Astrocyte of the spinal cord (primary cell): ENCODE data around the gene WDR72.
"Not testable (repeated sequence)": the region's sequence is repeated elsewhere in the genome, so short reads cannot be mapped to it uniquely, and the experiment has no call there.

Experiments used
- DNase-seq: peaks from one replicate; pipeline ENCODE4 v3.0.0; 2011; ENCODE audit warnings: low read depth, low spot score
- H3K4me3 ChIP-seq: 2 replicates; pipeline ENCODE4 v1.5.1; 2011; ENCODE audit warnings: low read depth, mild to moderate bottlenecking, low read length, moderate library complexity
- CTCF ChIP-seq: IDR thresholded peaks from 2 replicates; pipeline ENCODE4 v1.5.1; 2012; ENCODE audit warnings: low read depth, mild to moderate bottlenecking, low read length, inconsistent platforms
- in situ Hi-C: cut with HindIII; loops from 2 replicates; pipeline ENCODE4 v1.10.0; 2017; ENCODE audit warnings: low sequenced_read_pairs

Gene WDR72

GRCh38 chr15:53558384-53558783 lies 201.1 kb downstream of the WDR72 start:
- TF ChIP-seq CTCF = no peak
- no peak for DNase-seq
- H3K4me3 ChIP-seq = no peak overlapping the region
- in situ Hi-C loops = no loop called here

- H3K4me3 ChIP-seq = no peak overlapping the region
- in situ Hi-C loops = no loop called here
- no peak for DNase-seq
- TF ChIP-seq CTCF = no peak
Measured at GRCh38 chr15:53555226-53555625, 204.2 kb downstream of the WDR72 start.

DNA sequence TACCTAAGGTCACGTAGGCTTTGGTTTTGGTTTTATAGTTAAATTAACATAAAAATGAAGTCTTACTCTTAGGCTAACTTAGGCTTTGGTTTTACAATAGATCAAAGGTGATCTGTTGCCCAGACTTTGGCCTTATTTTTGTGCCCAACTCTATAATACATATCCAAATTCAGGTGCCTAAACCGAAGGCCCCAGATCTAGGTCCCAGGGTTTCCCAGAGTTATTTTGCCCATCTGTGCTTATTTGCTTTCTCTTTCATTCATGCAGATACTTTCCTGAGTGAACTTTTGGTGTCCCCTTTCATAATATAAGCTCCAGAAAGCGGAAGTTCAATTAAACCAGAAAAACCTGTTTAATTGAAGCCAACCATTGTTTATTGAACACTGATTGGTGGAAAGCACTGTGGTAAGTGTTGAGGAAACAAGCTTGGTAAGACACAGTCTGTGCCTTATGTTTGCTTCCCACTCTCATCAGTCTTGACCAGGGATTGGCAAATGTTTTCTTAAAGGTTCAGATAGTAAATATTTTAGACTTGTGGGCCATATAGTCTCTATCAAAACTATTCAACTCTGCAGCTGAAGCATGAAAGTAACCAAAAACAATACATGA lies 209.7 kb downstream of the WDR72 start:
- in situ Hi-C loops = no loop called here
- TF ChIP-seq CTCF = no peak
- H3K4me3 ChIP-seq = no peak overlapping the region
- DNase-seq = no peak

- no peak for TF ChIP-seq CTCF
- DNase-seq = no peak
- H3K4me3 ChIP-seq = no peak overlapping the region
- in situ Hi-C loops = no loop called here
Measured at GRCh38 chr15:53548236-53548635, 211.2 kb downstream of the WDR72 start.

DNA sequence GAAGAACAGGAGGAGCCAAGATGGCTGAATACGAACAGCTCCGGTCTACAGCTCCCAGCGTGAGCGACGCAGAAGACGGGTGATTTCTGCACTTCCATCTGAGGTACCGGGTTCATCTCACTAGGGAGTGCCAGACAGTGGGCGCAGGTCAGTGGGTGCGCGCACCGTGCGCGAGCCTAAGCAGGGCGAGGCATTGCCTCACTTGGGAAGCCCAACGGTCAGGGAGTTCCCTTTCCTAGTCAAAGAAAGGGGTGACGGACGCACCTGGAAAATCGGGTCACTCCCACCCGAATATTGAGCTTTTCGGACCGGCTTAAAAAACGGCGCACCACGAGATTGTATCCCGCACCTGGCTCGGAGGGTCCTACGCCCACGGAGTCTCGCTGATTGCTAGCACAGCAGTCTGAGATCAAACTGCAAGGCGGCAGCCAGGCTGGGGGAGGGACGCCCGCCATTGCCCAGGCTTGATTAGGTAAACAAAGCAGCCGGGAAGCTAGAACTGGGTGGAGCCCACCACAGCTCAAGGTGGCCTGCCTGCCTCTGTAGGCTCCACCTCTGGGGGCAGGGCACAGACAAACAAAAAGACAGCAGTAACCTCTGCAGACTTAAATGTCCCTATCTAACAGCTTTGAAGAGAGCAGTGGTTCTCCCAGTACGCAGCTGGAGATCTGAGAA lies 218.7 kb downstream of the WDR72 start:
- DNase-seq, H3K4me3 ChIP-seq, in situ Hi-C loops: not testable (repeated sequence)

DNA sequence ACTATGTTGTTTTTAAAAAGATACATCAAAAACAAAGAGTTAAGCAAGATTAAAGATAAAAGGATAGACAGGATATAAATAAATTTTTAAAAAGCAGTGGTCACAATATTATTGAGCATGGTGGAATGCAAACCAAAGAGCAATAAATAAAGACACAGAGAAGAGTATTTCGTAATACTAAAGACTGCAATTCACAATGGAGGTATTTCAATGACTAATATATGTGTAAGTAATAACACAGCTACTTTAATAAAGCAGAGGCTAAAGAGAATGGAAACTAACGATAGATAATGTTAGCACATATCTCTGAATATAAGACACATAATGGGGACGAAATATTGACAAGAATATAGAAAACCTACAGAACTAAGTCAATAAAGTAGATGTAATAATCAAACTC lies 219.6 kb downstream of the WDR72 start:
- no peak overlapping the region for H3K4me3 ChIP-seq
- DNase-seq = no peak
- in situ Hi-C loops = no loop called here
- no peak for TF ChIP-seq CTCF

DNA sequence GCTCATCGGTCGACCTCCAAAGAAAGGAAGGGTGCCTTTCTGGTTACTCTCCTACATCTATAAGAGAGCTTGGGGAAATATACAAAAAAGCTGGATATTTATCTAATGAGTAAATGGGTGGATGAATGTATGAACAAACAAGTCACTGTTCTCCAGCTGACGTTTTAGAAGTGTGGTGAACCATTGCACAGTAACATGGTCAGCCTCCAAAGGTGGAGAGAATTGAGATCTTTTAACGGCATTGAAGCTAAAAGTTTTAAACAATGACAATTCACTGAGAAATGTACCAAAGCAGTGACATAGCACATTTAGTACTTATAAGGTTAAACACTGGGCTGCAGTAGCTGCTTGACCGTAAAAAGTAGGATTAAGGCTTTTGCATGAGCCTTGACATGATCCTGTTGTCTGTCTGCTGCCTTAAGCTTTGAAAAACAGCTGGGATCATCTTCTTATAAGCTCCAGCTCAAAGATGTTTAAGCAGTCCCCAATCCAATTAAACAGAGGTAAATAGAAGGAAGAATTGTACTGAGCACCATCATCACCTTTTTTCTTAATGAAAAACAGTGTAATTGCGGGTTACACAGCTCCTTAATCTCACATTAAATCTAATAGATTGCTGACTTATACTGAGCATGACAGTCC lies 222.9 kb downstream of the WDR72 start:
- peak; percentile 79 for DNase-seq
- TF ChIP-seq CTCF = no peak
- no peak overlapping the region for H3K4me3 ChIP-seq
- in situ Hi-C loops = no loop called here
